ENCODE measurements around the gene PAGR1. TPM values are rescaled to one million over a fixed set of nuclear protein-coding genes. Genes with fewer than 3 reads are reported as not detected.
A peak's percentile ranks its signal among the peaks of the same experiment; 100 is the strongest.

Gene PAGR1
- total and polyA plus RNA-seq, 2 of the 13 experiments (the other 11 are each of a cell fraction or from before 2014, with no cell fraction given), result 9.8 to 66.4 TPM

- no peak for TF ChIP-seq SATB2 (CRISPR knock-in tag; IDR thresholded peaks at IDR 0.05)
- TF ChIP-seq IKZF5 (CRISPR knock-in tag; IDR thresholded peaks at IDR 0.05), result peak; percentile 46; the same call in 1 of the 2 replicates
- TF ChIP-seq ZNF337 (CRISPR knock-in tag; IDR thresholded peaks at IDR 0.05; ENCODE audit: borderline replicate concordance, low read depth), result no peak
- no peak for TF ChIP-seq ZNF670 (CRISPR knock-in tag; IDR thresholded peaks at IDR 0.05; ENCODE audit: borderline replicate concordance)
- TF ChIP-seq STAT6 (CRISPR knock-in tag; IDR thresholded peaks at IDR 0.05; ENCODE audit: borderline replicate concordance), result no peak
- no peak for TF ChIP-seq ZHX1 (CRISPR knock-in tag; IDR thresholded peaks at IDR 0.05; ENCODE audit: low read depth)
- no peak for TF ChIP-seq PHF21A (CRISPR knock-in tag; IDR thresholded peaks at IDR 0.05)
- TF ChIP-seq MYPOP (CRISPR knock-in tag; IDR thresholded peaks at IDR 0.05), result no peak
- TF ChIP-seq FLYWCH1 (CRISPR knock-in tag; IDR thresholded peaks at IDR 0.05), result no peak
- TF ChIP-seq ZBTB39 (CRISPR knock-in tag; IDR thresholded peaks at IDR 0.05), result no peak
- no peak for TF ChIP-seq MBD4 (IDR thresholded peaks at IDR 0.05; ENCODE audit: borderline replicate concordance, low read length)
- no peak for TF ChIP-seq REPIN1 (CRISPR knock-in tag; IDR thresholded peaks at IDR 0.05; ENCODE audit: borderline replicate concordance, low read depth)
- TF ChIP-seq ISL2 (CRISPR knock-in tag; IDR thresholded peaks at IDR 0.05), result no peak
- TF ChIP-seq RNF219 (CRISPR knock-in tag; IDR thresholded peaks at IDR 0.05), result no peak
- no peak for TF ChIP-seq MLLT10 (CRISPR knock-in tag; IDR thresholded peaks at IDR 0.05)
- no peak for TF ChIP-seq SMAD1 (CRISPR knock-in tag; IDR thresholded peaks at IDR 0.05; ENCODE audit: borderline replicate concordance, low read depth)
These were observed 9.1 kb upstream of the PAGR1 start (continued) for GRCh38 chr16:29806641-29807425.

Measured in HepG2 (cell line).